GM12878 (cell line): ENCODE measurements around the gene ATP6V0E2. TPM values are rescaled to one million over a fixed set of nuclear protein-coding genes. Genes with fewer than 3 reads are reported as not detected.
A peak's percentile ranks its signal among the peaks of the same experiment; 100 is the strongest.

Experiments
- ATF3 ChIP-seq: IDR thresholded peaks from 2 replicates; pipeline ENCODE4 v1.6.1; 2011; ENCODE audit warnings: low read depth, mild to moderate bottlenecking, low read length, moderate library complexity, borderline replicate concordance; ENCODE audit errors: extremely low read depth
- ATF7 ChIP-seq: fragments of 450-650 bp; IDR thresholded peaks from 2 replicates; pipeline ENCODE4 v1.6.1; 2016; ENCODE audit warnings: low read depth, mild to moderate bottlenecking
- CBX3 ChIP-seq: fragments of 200-600 bp; sonication (generic); IDR thresholded peaks from 2 replicates; pipeline ENCODE4 v1.6.1; 2016; ENCODE audit warnings: low read depth, borderline replicate concordance
- CBX5 ChIP-seq: sonication (generic); IDR thresholded peaks from 2 replicates; pipeline ENCODE4 v1.6.1; 2016; ENCODE audit warnings: low read depth, moderate library complexity, mild to moderate bottlenecking, inconsistent platforms
- CHD2 ChIP-seq: IDR thresholded peaks from 2 replicates; pipeline ENCODE4 v1.6.1; 2011; ENCODE audit warnings: low read depth, low read length, improper control_type of control experiment, borderline replicate concordance
- DPF2 ChIP-seq: fragments of 450-650 bp; IDR thresholded peaks from 2 replicates; pipeline ENCODE4 v1.6.1; 2017; ENCODE audit warnings: mild to moderate bottlenecking
- EZH2 ChIP-seq: IDR thresholded peaks from 2 replicates; pipeline ENCODE4 v1.6.1; 2012; ENCODE audit warnings: low read depth, mild to moderate bottlenecking, control low read depth, inconsistent platforms, low read length, borderline replicate concordance; ENCODE audit not compliant: control insufficient read depth
- FOXK2 ChIP-seq: fragments of 450-650 bp; IDR thresholded peaks from 2 replicates; pipeline ENCODE4 v1.6.1; 2017; ENCODE audit warnings: mild to moderate bottlenecking, moderate library complexity
- GATAD2B ChIP-seq: fragments of 450-650 bp; conservative IDR thresholded peaks from 2 replicates; pipeline ENCODE4 v1.6.1; 2017; ENCODE audit warnings: low read depth, mild to moderate bottlenecking, moderate library complexity
- HCFC1 ChIP-seq: fragments of 150-350 bp; IDR thresholded peaks from 2 replicates; pipeline ENCODE4 v1.6.1; 2014; ENCODE audit warnings: low read length
- JUND ChIP-seq: IDR thresholded peaks from 2 replicates; pipeline ENCODE4 v1.6.1; 2012; ENCODE audit warnings: low read depth, mild to moderate bottlenecking, low read length, improper control_type of control experiment, moderate library complexity
- MYC ChIP-seq: IDR thresholded peaks from 2 replicates; pipeline ENCODE4 v1.6.1; 2011; ENCODE audit warnings: mild to moderate bottlenecking, low read length, moderate library complexity, inconsistent platforms; ENCODE audit not compliant: insufficient read depth, insufficient replicate concordance, insufficient read length, severe bottlenecking
- NR2F1 ChIP-seq: fragments of 450-650 bp; conservative IDR thresholded peaks from 2 replicates; pipeline ENCODE4 v1.6.1; 2017; ENCODE audit warnings: mild to moderate bottlenecking
- PAX5 ChIP-seq: IDR thresholded peaks from 2 replicates; pipeline ENCODE4 v1.6.1; 2011; ENCODE audit warnings: low read depth, low read length, borderline replicate concordance
- PML ChIP-seq: IDR thresholded peaks from 2 replicates; pipeline ENCODE4 v1.6.1; 2012; ENCODE audit warnings: low read length, inconsistent platforms
- POLR2AphosphoS5 ChIP-seq: IDR thresholded peaks from 2 replicates; pipeline ENCODE4 v1.6.1; 2011; ENCODE audit warnings: mild to moderate bottlenecking, low read length, inconsistent platforms
- RB1 ChIP-seq: fragments of 450-650 bp; formaldehyde crosslinking; IDR thresholded peaks from 2 replicates; pipeline ENCODE4 v1.6.1; 2017; ENCODE audit warnings: mild to moderate bottlenecking, borderline replicate concordance
- RUNX3 ChIP-seq: IDR thresholded peaks from 2 replicates; pipeline ENCODE4 v1.6.1; 2012; ENCODE audit warnings: low read length, inconsistent platforms
- SMAD1 ChIP-seq: fragments of 450-650 bp; IDR thresholded peaks from 2 replicates; pipeline ENCODE4 v1.6.1; 2018; ENCODE audit warnings: mild to moderate bottlenecking, low read depth; ENCODE audit not compliant: partially characterized antibody
- SMC3 ChIP-seq: IDR thresholded peaks from 2 replicates; pipeline ENCODE4 v1.6.1; 2011; ENCODE audit warnings: low read length, improper control_type of control experiment, borderline replicate concordance
- SRF ChIP-seq, 2 experiments: IDR thresholded peaks; 2 replicates each; pipeline ENCODE4 v1.6.1; 2011; ENCODE audit warnings: low read depth in 2 of 2, low read length in 2 of 2, mild to moderate bottlenecking in 1 of 2, moderate library complexity in 1 of 2
- STAT3 ChIP-seq: IDR thresholded peaks from 2 replicates; pipeline ENCODE4 v1.6.1; 2011; ENCODE audit warnings: low read depth, low read length, improper control_type of control experiment
- TARDBP ChIP-seq: IDR thresholded peaks from 2 replicates; pipeline ENCODE4 v1.6.1; 2016; ENCODE audit warnings: borderline replicate concordance
- TBL1XR1 ChIP-seq: IDR thresholded peaks from 2 replicates; pipeline ENCODE4 v1.6.1; 2012; ENCODE audit warnings: low read depth, low read length, improper control_type of control experiment
- WRNIP1 ChIP-seq: IDR thresholded peaks from 2 replicates; pipeline ENCODE4 v1.6.1; 2011; ENCODE audit warnings: low read depth, low read length, improper control_type of control experiment, borderline replicate concordance
- ZNF217 ChIP-seq: fragments of 450-650 bp; IDR thresholded peaks from 2 replicates; pipeline ENCODE4 v1.6.1; 2017; ENCODE audit warnings: antibody characterized with exemption, mild to moderate bottlenecking
- ZNF384 ChIP-seq: IDR thresholded peaks from 2 replicates; pipeline ENCODE4 v1.6.1; 2012; ENCODE audit warnings: low read depth, mild to moderate bottlenecking, low read length, improper control_type of control experiment, borderline replicate concordance
- ZNF687 ChIP-seq: fragments of 450-650 bp; IDR thresholded peaks from 2 replicates; pipeline ENCODE4 v1.6.1; 2017; ENCODE audit warnings: mild to moderate bottlenecking, moderate library complexity
- ZSCAN29 ChIP-seq: fragments of 450-650 bp; IDR thresholded peaks from 2 replicates; pipeline ENCODE4 v1.6.1; 2017; ENCODE audit warnings: mild to moderate bottlenecking, moderate library complexity
- polyA plus RNA-seq, 11 experiments: library from polyadenylated mRNA; depleted of rRNA in 4 of 11; unstranded in 6 of 11; stranded (reverse) in 5 of 11; fragments of >200 nt; fragmentation: Nextera tagmentation in 4 of 11; fragmentation: Illumina TruSeq in 1 of 11; extraction: Ambion mirVana in 4 of 11; extraction: Trizol in 1 of 11; gene quantifications; 1 replicate in 1 of 11; 2 replicates in 10 of 11; pipeline versions ENCODE4 v1.2.1 to v1.2.3, GENCODE V29; 2011 to 2016; ENCODE audit warnings: inconsistent platforms in 2 of 11, missing spikeins in 2 of 11, low read depth in 1 of 11
- total RNA-seq, 4 experiments: library from RNA; depleted of rRNA in 3 of 4; stranded (reverse); fragments of >200 nt in 3 of 4; fragmentation: Illumina TruSeq in 1 of 4; extraction: Trizol in 1 of 4; gene quantifications; 2 replicates each; pipeline versions ENCODE4 v1.2.1 to v1.2.3, GENCODE V29; 2013 to 2021

ATP6V0E2 gene
- total and polyA plus RNA-seq, 10 of the 15 experiments (the other 5 are each of a cell fraction or from before 2014, with no cell fraction given), result 1.5 to 54.7 (median 27.6) TPM

GRCh38 chr7:149838224-149838991 lies 35.4 kb upstream of the ATP6V0E2 start, which contains the start of gene ZNF862 (continued):
- 0 out of 2 replicates have a peak, but pooled peaks have one; percentile 51 for TF ChIP-seq GATAD2B
- TF ChIP-seq DPF2, result peak; percentile 61
- peak; percentile 40 for TF ChIP-seq NR2F1
- peak; percentile 80; the same call in 1 of the 2 replicates for TF ChIP-seq RB1
- TF ChIP-seq ZSCAN29, result 0 out of 2 replicates have a peak, but pooled peaks have one; percentile 25
- TF ChIP-seq ATF3, result peak; percentile 92
- no peak for TF ChIP-seq FOXK2
- no peak for TF ChIP-seq JUND
- TF ChIP-seq MYC, result no peak
- no peak for TF ChIP-seq CBX5
- peak; percentile 93 for TF ChIP-seq PAX5
- TF ChIP-seq ATF7, result no peak
- no peak for TF ChIP-seq RUNX3
- TF ChIP-seq TARDBP, result peak; percentile 68; the same call in 1 of the 2 replicates
- TF ChIP-seq ZNF687, result no peak
- TF ChIP-seq HCFC1, result peak; percentile 97
- TF ChIP-seq SMAD1, result no peak
- TF ChIP-seq STAT3, result no peak
- no peak for TF ChIP-seq CBX3
- no peak for TF ChIP-seq PML
- no peak for TF ChIP-seq WRNIP1
- TF ChIP-seq TBL1XR1, result no peak
- TF ChIP-seq POLR2AphosphoS5, result 0 out of 2 replicates have a peak, but pooled peaks have one; percentile 31
- 0 out of 4 replicates have a peak, but pooled peaks of 1 of the 2 experiments have one; percentile 27 for TF ChIP-seq SRF (IDR thresholded peaks at IDR 0.05; ENCODE audit: low read depth in 2 of 2, low read length in 2 of 2)
- TF ChIP-seq EZH2, result no peak
- TF ChIP-seq SMC3, result no peak
- no peak for TF ChIP-seq ZNF217
- no peak for TF ChIP-seq ZNF384
- peak; percentile 80 for TF ChIP-seq CHD2
